ENCODE data around the gene EVA1C.
A peak's percentile ranks its signal among the peaks of the same experiment; 100 is the strongest.
"Not testable (repeated sequence)": the region's sequence is repeated elsewhere in the genome, so short reads cannot be mapped to it uniquely, and the experiment has no call there.

Gene EVA1C

GRCh38 chr21:32445101-32445500, 32.6 kb downstream of the EVA1C start:
- DNase-seq (ENCODE audit: low read depth), result no peak
- no peak for TF ChIP-seq CTCF (conservative IDR thresholded peaks at IDR 0.05; ENCODE audit: low read depth, low read length)
- H3K4me3 ChIP-seq (ENCODE audit: low read length), result no peak overlapping the region

- not testable (repeated sequence) for H3K4me3 ChIP-seq (ENCODE audit: low read length); DNase-seq (ENCODE audit: low read depth)
Observed at GRCh38 chr21:32446440-32446839, 33.9 kb downstream of the EVA1C start.

GRCh38 chr21:32447224-32447623, 34.7 kb downstream of the EVA1C start:
- no peak for TF ChIP-seq CTCF (conservative IDR thresholded peaks at IDR 0.05; ENCODE audit: low read depth, low read length)
- no peak overlapping the region for H3K4me3 ChIP-seq (ENCODE audit: low read length)
- no peak for DNase-seq (ENCODE audit: low read depth)

GRCh38 chr21:32448803-32449594, 36.5 kb downstream of the EVA1C start:
- TF ChIP-seq CTCF (conservative IDR thresholded peaks at IDR 0.05; ENCODE audit: low read depth, low read length), result no peak
- no peak overlapping the region for H3K4me3 ChIP-seq (ENCODE audit: low read length)

GRCh38 chr21:32450881-32451701, 38.6 kb downstream of the EVA1C start:
- not testable (repeated sequence) for H3K4me3 ChIP-seq (ENCODE audit: low read length)
- DNase-seq (ENCODE audit: low read depth), result peak; percentile 68

More at GRCh38 chr21:32448803-32449594, 36.5 kb downstream of the EVA1C start:
- no peak for DNase-seq (ENCODE audit: low read depth)

- not testable (repeated sequence) for DNase-seq (ENCODE audit: low read depth)
Observed at GRCh38 chr21:32452191-32452590, 39.7 kb downstream of the EVA1C start.

GRCh38 chr21:32452641-32453040, 40.1 kb downstream of the EVA1C start:
- no peak for DNase-seq (ENCODE audit: low read depth)
- no peak overlapping the region for H3K4me3 ChIP-seq (ENCODE audit: low read length)
- TF ChIP-seq CTCF (conservative IDR thresholded peaks at IDR 0.05; ENCODE audit: low read depth, low read length), result no peak

More at GRCh38 chr21:32452191-32452590, 39.7 kb downstream of the EVA1C start:
- H3K4me3 ChIP-seq (ENCODE audit: low read length), result not testable (repeated sequence)

GRCh38 chr21:32455548-32455947, 43.0 kb downstream of the EVA1C start:
- no peak for TF ChIP-seq CTCF (conservative IDR thresholded peaks at IDR 0.05; ENCODE audit: low read depth, low read length)
- no peak for DNase-seq (ENCODE audit: low read depth)
- H3K4me3 ChIP-seq (ENCODE audit: low read length), result no peak overlapping the region
